IMR-90 (cell line): Measurements from ENCODE around the gene GPER1.

ENCODE experiments used
- BHLHE40 ChIP-seq: fragments of 150-350 bp; IDR thresholded peaks from 2 replicates; pipeline ENCODE4 v1.6.1; 2016; ENCODE audit warnings: mild to moderate bottlenecking, low read depth, low read length
- CEBPB ChIP-seq: IDR thresholded peaks from 2 replicates; pipeline ENCODE4 v1.6.1; 2012; ENCODE audit warnings: low read depth, low read length, improper control_type of control experiment
- CTCF ChIP-seq: conservative IDR thresholded peaks from 2 replicates; pipeline ENCODE4 v1.5.1; 2012; ENCODE audit warnings: mild to moderate bottlenecking, low read depth, low read length, improper control_type of control experiment
- MAFK ChIP-seq: IDR thresholded peaks from 2 replicates; pipeline ENCODE4 v1.6.1; 2012; ENCODE audit warnings: low read depth, low read length, improper control_type of control experiment
- MAZ ChIP-seq: IDR thresholded peaks from 2 replicates; pipeline ENCODE4 v1.6.1; 2012; ENCODE audit warnings: low read depth, mild to moderate bottlenecking, low read length, improper control_type of control experiment, moderate library complexity, borderline replicate concordance
- MXI1 ChIP-seq: IDR thresholded peaks from 2 replicates; pipeline ENCODE4 v1.6.1; 2012; ENCODE audit warnings: low read depth, mild to moderate bottlenecking, low read length, moderate library complexity, borderline replicate concordance
- NFE2L2 ChIP-seq: fragments of 150-350 bp; IDR thresholded peaks from 2 replicates; pipeline ENCODE4 v1.6.1; 2016; ENCODE audit warnings: low read depth, mild to moderate bottlenecking, low read length
- POLR2A ChIP-seq: IDR thresholded peaks from 2 replicates; pipeline ENCODE4 v1.6.1; 2012; ENCODE audit warnings: mild to moderate bottlenecking, low read depth, low read length
- RAD21 ChIP-seq: IDR thresholded peaks from 2 replicates; pipeline ENCODE4 v1.6.1; 2012; ENCODE audit warnings: low read length, improper control_type of control experiment
- RFX5 ChIP-seq: IDR thresholded peaks from 2 replicates; pipeline ENCODE4 v1.8.0; 2012; ENCODE audit warnings: low read depth, mild to moderate bottlenecking, low read length, moderate library complexity
- SMC3 ChIP-seq: fragments of 150-350 bp; IDR thresholded peaks from 2 replicates; pipeline ENCODE4 v1.6.1; 2016; ENCODE audit warnings: low read depth, mild to moderate bottlenecking, antibody characterized with exemption, low read length, moderate library complexity
- TF ChIP-seq, protein P1 (sequence below): fragments of 150-350 bp; IDR thresholded peaks from 2 replicates; pipeline ENCODE4 v1.6.1; 2016; ENCODE audit warnings: low read depth, mild to moderate bottlenecking, low read length, moderate library complexity, borderline replicate concordance
- TF ChIP-seq, protein P2 (sequence below): fragments of 150-350 bp; IDR thresholded peaks from 2 replicates; pipeline ENCODE4 v1.6.1; 2017; ENCODE audit warnings: mild to moderate bottlenecking, antibody characterized with exemption, low read length, low read depth

DNA sequence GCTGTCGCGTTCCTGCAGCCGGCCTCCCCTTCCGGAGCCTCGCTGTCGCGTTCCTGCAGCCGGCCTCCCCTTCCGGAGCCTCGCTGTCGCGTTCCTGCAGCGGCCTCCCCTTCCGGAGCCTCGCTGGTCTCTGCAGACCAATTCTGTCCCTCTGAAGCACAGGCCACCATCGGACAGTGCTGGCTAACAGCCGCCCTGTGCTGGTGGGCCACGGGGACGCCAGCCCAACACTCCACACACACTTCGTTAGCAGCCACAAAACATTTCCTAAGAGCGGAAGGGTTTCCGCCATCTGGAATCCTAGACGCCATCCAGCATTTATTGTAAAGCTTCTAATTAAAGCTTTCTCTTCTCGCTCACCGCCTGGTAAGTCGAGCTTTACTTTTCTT, 11.2 kb downstream of the GPER1 start:
- TF ChIP-seq CTCF (no peak), POLR2A (no peak), RAD21 (no peak), MAFK (no peak), CEBPB (no peak), RFX5 (no peak), SMC3 (no peak), NFE2L2 (no peak), MAZ (no peak), MXI1 (no peak), BHLHE40 (no peak)
- TF ChIP-seq, protein P1, sequence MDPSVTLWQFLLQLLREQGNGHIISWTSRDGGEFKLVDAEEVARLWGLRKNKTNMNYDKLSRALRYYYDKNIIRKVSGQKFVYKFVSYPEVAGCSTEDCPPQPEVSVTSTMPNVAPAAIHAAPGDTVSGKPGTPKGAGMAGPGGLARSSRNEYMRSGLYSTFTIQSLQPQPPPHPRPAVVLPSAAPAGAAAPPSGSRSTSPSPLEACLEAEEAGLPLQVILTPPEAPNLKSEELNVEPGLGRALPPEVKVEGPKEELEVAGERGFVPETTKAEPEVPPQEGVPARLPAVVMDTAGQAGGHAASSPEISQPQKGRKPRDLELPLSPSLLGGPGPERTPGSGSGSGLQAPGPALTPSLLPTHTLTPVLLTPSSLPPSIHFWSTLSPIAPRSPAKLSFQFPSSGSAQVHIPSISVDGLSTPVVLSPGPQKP: no peak
- TF ChIP-seq, protein P2, sequence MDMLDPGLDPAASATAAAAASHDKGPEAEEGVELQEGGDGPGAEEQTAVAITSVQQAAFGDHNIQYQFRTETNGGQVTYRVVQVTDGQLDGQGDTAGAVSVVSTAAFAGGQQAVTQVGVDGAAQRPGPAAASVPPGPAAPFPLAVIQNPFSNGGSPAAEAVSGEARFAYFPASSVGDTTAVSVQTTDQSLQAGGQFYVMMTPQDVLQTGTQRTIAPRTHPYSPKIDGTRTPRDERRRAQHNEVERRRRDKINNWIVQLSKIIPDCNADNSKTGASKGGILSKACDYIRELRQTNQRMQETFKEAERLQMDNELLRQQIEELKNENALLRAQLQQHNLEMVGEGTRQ: no peak
